ENCODE data around the gene WDR59.
"Not testable (repeated sequence)": the region's sequence is repeated elsewhere in the genome, so short reads cannot be mapped to it uniquely, and the experiment has no call there.

WDR59 gene, protein sequence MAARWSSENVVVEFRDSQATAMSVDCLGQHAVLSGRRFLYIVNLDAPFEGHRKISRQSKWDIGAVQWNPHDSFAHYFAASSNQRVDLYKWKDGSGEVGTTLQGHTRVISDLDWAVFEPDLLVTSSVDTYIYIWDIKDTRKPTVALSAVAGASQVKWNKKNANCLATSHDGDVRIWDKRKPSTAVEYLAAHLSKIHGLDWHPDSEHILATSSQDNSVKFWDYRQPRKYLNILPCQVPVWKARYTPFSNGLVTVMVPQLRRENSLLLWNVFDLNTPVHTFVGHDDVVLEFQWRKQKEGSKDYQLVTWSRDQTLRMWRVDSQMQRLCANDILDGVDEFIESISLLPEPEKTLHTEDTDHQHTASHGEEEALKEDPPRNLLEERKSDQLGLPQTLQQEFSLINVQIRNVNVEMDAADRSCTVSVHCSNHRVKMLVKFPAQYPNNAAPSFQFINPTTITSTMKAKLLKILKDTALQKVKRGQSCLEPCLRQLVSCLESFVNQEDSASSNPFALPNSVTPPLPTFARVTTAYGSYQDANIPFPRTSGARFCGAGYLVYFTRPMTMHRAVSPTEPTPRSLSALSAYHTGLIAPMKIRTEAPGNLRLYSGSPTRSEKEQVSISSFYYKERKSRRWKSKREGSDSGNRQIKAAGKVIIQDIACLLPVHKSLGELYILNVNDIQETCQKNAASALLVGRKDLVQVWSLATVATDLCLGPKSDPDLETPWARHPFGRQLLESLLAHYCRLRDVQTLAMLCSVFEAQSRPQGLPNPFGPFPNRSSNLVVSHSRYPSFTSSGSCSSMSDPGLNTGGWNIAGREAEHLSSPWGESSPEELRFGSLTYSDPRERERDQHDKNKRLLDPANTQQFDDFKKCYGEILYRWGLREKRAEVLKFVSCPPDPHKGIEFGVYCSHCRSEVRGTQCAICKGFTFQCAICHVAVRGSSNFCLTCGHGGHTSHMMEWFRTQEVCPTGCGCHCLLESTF

GRCh38 chr16:74984529-74985296, at the start of gene WDR59:
Gene WDR59 (minus strand): TSS chr16:74985123. CDS start chr16:74985017, 106 bp downstream.
- DNase-seq (ENCODE audit: low read depth in 3 of 3), result peak; percentile 96 to 99 (median 98)

- DNase-seq (ENCODE audit: low read depth in 3 of 3), result no peak
Observed at GRCh38 chr16:75032655-75033054, 47.7 kb upstream of the WDR59 start.

- DNase-seq (ENCODE audit: low read depth in 3 of 3), result no peak
Observed at GRCh38 chr16:75029854-75030253, 44.9 kb upstream of the WDR59 start.

DNA sequence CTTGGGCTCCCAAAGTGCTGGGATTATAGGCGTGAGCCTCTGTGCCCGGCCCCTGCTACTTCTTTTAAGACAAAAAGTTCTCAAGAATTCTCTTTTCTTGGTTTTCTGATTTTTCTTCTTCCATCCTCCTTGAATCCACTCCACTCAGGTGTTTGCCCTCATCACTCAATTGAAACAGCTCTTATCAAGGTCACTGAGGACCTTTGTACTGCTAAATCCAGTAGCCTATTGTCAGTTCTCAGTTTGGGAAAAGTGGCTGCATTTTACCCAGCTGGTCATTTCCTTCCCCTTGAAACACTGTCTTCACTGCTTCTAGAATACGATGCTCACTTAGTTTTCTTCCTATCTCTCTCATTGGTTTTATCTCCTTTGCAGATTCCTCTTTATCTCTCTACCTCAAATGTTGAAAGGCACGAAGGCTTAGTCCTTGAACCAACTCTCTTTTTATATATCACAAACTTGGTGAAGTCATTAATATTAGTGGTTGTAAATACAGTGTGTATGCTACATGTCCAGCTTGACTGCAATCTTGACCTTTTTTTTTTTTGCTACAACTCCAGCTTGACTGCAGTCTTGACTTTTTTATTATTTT, 43.7 kb upstream of the WDR59 start:
- no peak for DNase-seq (ENCODE audit: low read depth in 3 of 3)

DNA sequence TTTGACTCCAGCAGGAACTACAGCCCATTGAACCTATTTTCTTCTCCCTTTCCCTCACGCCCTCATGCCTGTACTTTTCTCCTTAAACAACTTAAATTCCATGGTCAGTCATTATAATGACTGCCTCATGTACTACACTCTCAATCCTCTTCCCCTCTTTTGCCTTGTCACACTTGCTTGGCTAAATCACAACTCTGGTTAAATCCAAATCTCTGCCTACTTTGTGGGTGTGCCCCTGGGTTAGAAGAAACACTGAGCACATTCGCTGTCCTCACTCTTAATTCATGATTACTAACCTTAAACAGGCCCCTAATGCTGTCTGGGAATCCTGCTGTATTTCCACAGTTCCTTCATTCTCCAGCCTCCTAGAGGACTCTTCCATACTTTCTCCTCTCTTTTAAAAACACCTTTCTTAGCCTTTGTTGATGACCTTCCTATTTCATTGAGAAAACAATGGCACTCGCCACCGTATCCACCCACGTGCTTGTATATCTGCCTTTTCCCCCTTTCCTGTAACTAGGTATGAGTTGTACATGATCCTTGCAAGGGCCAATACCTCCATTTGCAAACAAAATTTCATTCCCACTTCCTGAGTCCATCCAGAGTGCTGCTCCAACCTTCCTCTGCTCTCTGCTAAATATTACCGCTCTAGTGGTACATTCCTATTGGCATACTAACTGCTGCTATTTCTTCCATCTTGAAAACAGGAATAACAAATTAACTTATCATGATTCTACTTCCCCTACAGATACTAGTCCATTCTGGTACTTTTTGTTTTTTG, 42.8 kb upstream of the WDR59 start:
- DNase-seq (ENCODE audit: low read depth in 3 of 3), result no peak

DNA sequence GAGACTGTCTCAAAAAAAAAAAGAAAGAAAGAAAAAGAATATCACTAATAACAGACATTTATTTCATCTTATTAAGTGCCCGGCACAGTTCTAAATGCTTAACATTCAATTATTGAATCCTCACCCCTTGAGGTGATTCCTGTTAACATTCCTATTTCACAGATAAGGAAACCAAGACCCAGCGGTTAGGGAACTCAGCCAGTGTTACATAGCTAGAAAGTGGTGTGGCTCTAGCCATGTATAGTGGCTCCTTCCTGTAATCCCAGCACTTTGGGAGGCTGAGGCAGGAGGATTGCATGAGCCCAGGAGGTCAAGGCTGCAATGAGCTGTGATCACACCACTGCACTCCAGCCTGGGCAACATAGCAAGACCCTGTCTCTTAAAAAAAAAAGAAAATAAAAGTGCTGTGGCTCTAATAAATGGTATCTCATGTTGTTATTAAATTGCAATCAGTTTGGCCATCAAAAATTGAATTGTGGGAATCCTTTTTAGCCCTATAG, 42.0 kb upstream of the WDR59 start:
- DNase-seq (ENCODE audit: low read depth in 3 of 3), result no peak

DNA sequence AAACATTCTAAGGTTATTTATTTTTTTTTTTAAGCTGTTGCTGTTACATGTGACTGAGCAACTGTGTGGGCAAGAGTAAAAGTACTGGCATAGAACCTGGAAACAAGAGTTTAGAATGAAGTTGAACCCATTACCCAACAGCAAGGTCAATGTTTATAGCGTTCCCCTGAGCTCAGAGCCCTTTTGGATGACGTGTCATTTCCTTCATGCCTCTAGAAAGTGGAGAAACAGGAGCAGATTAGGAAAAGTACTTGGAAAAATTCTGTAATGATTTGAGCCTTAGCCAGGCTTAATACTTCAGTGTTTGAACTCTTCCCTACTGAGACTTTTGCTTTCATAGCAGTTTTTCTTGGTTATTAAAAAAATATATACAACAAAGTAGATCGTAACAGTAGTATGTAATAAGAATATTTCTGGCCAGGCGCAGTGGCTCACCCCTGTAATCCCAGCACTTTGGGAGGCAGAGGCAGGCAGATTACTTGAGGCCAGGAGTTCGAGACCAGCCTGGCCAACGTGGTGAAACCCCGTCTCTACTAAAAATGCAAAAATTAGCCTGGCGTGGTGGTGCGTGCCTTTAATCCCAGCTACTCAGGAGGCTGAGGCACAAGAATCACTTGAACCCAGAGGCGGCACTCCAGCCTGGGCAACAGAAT, 41.4 kb upstream of the WDR59 start:
- DNase-seq (ENCODE audit: low read depth in 3 of 3), result not testable (repeated sequence)

- no peak for DNase-seq (ENCODE audit: low read depth in 3 of 3)
Observed at GRCh38 chr16:75025761-75026160, 40.8 kb upstream of the WDR59 start.

GRCh38 chr16:75024594-75024993, 39.7 kb upstream of the WDR59 start:
- no peak for DNase-seq (ENCODE audit: low read depth in 3 of 3)

GRCh38 chr16:75024182-75024581, 39.3 kb upstream of the WDR59 start:
- DNase-seq (ENCODE audit: low read depth in 3 of 3), result no peak

DNA sequence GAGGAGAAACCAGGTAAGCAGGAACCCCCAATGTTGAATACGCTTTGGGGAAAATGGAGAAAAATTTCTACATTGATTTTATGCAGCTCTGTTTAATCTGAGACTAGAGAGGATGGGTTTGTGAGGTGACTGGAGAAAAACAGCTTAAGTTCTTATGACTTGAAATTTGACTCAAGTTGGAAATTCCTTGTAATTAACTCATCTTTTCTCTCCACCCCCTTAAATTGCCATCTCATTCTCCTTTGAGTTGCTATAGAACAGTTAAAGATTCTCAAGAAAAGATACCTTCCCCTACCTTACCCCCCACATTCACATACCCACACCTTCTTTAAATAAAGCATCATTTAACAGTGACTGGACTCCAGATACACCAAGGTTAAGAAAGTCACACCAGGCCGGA, 38.1 kb upstream of the WDR59 start:
- DNase-seq (ENCODE audit: low read depth in 3 of 3), result no peak

- no peak for DNase-seq (ENCODE audit: low read depth in 3 of 3)
Observed at GRCh38 chr16:75022567-75022966, 37.6 kb upstream of the WDR59 start.

GRCh38 chr16:75021410-75021809, 36.5 kb upstream of the WDR59 start:
- no peak for DNase-seq (ENCODE audit: low read depth in 3 of 3)

DNA sequence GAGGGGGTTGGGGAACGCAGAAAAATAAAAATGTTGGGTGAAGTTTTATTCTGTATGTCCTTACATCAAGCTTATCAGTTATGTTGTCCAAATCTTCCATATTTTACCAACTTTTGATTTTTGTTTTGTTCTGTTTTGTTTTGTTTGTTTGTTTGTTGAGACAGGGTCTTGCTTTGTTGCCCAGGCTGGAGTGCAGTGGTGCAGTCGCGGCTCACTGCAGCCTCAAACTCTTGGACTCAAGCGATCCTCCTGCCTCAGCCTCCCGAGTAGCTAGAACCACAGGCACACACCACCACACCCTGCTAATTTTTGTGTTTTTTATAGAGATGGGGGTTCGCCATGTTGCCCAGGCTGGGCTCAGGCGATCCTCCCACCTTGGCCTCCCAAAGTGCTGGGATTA, 34.7 kb upstream of the WDR59 start:
- no peak for DNase-seq (ENCODE audit: low read depth in 3 of 3)

DNA sequence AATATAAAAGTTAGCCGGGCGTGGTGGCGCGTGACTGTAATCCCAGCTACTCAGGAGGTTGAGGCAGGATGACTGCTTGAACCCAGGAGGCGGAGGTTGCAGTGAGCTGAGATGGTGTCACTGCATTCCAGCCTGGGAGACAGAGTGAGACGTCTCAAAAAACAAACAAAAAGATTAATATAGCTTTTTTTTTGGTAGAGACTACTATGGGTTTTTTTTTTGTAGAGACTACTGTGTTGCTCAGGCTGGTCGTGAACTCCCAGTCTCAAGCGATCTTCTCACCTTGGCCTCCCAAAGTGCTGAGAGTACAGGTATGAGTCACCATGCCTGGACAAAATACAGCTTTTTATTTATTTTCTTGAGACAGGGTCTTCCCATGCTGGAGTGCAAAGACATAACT, 34.1 kb upstream of the WDR59 start:
- DNase-seq (ENCODE audit: low read depth in 3 of 3), result no peak

DNA sequence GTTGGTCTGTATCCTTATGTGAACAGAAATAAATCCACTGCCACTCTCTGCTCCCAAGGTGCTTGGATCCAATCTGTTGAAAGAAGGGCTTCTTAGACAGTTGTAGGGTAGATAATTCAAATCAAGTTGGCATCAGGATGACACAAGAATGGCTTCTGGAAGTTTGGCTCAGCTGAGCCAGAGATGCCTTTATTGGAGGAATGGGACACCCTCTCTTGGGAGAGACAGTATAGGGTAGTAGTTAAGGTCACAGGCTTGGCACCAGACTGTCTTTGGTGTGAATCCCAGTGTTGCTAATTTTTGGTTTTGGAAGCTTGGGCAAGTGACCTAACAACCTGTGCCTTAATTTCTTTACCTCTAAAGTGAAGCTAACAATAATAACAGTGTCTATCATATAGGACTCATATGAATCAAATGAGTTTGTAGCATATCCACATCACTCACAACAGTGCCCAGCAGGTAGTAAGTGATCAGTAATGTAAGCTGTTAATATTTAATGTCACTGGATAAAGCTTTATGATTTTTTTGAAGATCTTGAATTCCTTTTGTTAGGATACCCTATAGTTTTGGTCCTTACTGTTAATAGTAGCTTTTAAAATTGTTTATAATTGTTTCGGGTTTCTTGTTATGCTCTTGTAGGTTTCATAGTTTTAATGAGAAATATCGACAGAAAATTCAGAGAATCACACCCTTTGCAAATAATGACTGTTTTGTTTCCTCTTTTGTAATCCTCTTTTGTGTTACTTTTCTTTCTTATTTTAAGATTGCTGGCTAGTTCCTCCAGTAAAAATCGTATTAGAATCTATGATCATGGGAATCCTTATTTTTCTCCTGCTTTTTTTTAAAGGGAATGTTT, 33.0 kb upstream of the WDR59 start:
- no peak for DNase-seq (ENCODE audit: low read depth in 3 of 3)

DNA sequence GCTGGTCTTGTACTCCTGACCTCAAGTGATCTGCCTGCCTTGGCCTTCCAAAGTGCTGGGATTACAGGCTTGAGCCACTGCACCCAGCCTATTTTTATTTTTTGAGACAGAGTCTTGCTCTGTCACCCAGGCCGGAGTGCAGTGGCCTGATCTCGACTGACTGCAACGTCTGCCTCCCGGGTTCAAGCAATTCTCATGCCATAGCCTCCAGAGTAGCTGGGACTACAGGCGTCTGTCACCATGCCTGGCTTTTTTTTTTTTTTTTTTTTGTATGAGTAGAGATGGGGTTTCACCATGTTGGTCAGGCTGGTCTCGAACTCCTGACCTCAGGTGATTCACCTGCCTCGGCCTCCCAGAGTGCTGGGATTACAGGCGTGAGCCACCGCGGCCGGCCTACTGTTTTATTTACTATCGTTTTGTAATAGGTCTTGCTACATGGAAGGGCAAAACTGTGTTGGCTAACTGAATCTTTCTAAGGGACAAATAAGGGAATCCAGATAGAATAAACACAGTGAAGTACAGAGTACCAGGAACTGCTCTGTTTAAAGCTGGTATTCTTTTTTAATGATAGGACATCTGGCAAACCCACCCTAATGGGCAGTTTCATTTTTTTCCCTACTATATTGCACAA, 31.6 kb upstream of the WDR59 start:
- DNase-seq (ENCODE audit: low read depth in 3 of 3), result not testable (repeated sequence)

GRCh38 chr16:75014318-75014717, 29.4 kb upstream of the WDR59 start:
- DNase-seq (ENCODE audit: low read depth in 3 of 3), result no peak

DNA sequence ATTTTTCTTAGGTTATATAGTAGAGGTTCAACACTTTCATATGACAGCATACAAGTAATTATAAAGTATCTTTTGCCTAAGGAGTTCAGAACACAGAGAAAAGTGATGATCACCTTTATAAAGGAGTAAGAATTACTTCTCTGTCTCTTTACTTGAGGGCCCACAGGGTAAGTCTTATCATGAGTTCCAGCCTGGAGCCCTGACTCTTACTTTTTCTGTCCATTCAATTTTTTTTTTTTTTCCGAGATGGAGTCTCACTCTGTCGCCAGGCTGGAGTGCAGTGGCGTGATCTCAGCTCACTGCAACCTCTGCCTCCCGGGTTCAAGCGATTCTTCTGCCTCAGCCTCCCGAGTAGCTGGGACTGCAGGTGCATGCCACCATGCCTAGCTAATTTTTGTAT, 28.2 kb upstream of the WDR59 start:
- DNase-seq (ENCODE audit: low read depth in 3 of 3), result not testable (repeated sequence)
